Measurements from ENCODE around the gene RASSF5.

GRCh38 chr1:206465951-206466350 is 41.4 kb upstream of the RASSF5 start:
- TF ChIP-seq POLR2A (IDR thresholded peaks at IDR 0.05; ENCODE audit: insufficient read depth in 1 of 2, low read depth in 2 of 2, low read length in 2 of 2) (no peak), NBN (conservative IDR thresholded peaks at IDR 0.05) (no peak), ZNF615 (CRISPR knock-in tag; IDR thresholded peaks at IDR 0.05; ENCODE audit: borderline replicate concordance) (no peak), CTCF (CRISPR knock-in tag; IDR thresholded peaks at IDR 0.05) (no peak), ZNF121 (CRISPR knock-in tag; IDR thresholded peaks at IDR 0.05) (no peak), EP300 (IDR thresholded peaks at IDR 0.05; ENCODE audit: low read depth in 2 of 2, low read length in 2 of 2) (no peak), EP300 (CRISPR knock-in tag; IDR thresholded peaks at IDR 0.05; ENCODE audit: borderline replicate concordance) (no peak), ZNF251 (CRISPR knock-in tag; IDR thresholded peaks at IDR 0.05) (no peak), TAF1 (CRISPR knock-in tag; IDR thresholded peaks at IDR 0.05) (no peak), ZNF510 (CRISPR knock-in tag; IDR thresholded peaks at IDR 0.05; ENCODE audit: low read depth) (no peak), RAD51 (IDR thresholded peaks at IDR 0.05; ENCODE audit: borderline replicate concordance) (no peak), KLF15 (CRISPR knock-in tag; IDR thresholded peaks at IDR 0.05; ENCODE audit: borderline replicate concordance) (no peak), CREB1 (IDR thresholded peaks at IDR 0.05) (no peak), CREB1 (CRISPR knock-in tag; IDR thresholded peaks at IDR 0.05) (no peak), ATF7-NPFF (CRISPR knock-in tag; IDR thresholded peaks at IDR 0.05; ENCODE audit: low read depth) (no peak)
- TF ChIP-seq, protein P1, sequence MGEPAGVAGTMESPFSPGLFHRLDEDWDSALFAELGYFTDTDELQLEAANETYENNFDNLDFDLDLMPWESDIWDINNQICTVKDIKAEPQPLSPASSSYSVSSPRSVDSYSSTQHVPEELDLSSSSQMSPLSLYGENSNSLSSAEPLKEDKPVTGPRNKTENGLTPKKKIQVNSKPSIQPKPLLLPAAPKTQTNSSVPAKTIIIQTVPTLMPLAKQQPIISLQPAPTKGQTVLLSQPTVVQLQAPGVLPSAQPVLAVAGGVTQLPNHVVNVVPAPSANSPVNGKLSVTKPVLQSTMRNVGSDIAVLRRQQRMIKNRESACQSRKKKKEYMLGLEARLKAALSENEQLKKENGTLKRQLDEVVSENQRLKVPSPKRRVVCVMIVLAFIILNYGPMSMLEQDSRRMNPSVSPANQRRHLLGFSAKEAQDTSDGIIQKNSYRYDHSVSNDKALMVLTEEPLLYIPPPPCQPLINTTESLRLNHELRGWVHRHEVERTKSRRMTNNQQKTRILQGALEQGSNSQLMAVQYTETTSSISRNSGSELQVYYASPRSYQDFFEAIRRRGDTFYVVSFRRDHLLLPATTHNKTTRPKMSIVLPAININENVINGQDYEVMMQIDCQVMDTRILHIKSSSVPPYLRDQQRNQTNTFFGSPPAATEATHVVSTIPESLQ (CRISPR knock-in tag; conservative IDR thresholded peaks at IDR 0.05), result no peak
